ENCODE data around the gene CDK14. TPM values are rescaled to one million over a fixed set of nuclear protein-coding genes. Genes with fewer than 3 reads are reported as not detected.

Gene CDK14
- total and polyA plus RNA-seq, 2 of the 8 experiments (the other 6 are each of a cell fraction or from before 2014, with no cell fraction given): 5.5 to 47.3 TPM

- no peak for TF ChIP-seq CHD7 (IDR thresholded peaks at IDR 0.05; ENCODE audit: insufficient replicate concordance, low read length)
- TF ChIP-seq CREB1 (IDR thresholded peaks at IDR 0.05): no peak
- TF ChIP-seq JUN (IDR thresholded peaks at IDR 0.05; ENCODE audit: low read depth, low read length): no peak
- TF ChIP-seq SP2 (IDR thresholded peaks at IDR 0.05; ENCODE audit: low read length): no peak
- TF ChIP-seq TAF1 (IDR thresholded peaks at IDR 0.05; ENCODE audit: low read depth, low read length): no peak
- no peak for TF ChIP-seq BACH1 (IDR thresholded peaks at IDR 0.05; ENCODE audit: low read length)
- TF ChIP-seq PHF8 (conservative IDR thresholded peaks at IDR 0.05; ENCODE audit: low read depth, low read length): no peak
- no peak for TF ChIP-seq SIN3A (conservative IDR thresholded peaks at IDR 0.05 in 1 of 2, IDR thresholded peaks at IDR 0.05 in 1 of 2; ENCODE audit: low read depth in 1 of 2, low read length in 2 of 2)
- TF ChIP-seq, protein P1, sequence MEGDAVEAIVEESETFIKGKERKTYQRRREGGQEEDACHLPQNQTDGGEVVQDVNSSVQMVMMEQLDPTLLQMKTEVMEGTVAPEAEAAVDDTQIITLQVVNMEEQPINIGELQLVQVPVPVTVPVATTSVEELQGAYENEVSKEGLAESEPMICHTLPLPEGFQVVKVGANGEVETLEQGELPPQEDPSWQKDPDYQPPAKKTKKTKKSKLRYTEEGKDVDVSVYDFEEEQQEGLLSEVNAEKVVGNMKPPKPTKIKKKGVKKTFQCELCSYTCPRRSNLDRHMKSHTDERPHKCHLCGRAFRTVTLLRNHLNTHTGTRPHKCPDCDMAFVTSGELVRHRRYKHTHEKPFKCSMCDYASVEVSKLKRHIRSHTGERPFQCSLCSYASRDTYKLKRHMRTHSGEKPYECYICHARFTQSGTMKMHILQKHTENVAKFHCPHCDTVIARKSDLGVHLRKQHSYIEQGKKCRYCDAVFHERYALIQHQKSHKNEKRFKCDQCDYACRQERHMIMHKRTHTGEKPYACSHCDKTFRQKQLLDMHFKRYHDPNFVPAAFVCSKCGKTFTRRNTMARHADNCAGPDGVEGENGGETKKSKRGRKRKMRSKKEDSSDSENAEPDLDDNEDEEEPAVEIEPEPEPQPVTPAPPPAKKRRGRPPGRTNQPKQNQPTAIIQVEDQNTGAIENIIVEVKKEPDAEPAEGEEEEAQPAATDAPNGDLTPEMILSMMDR (IDR thresholded peaks at IDR 0.05; ENCODE audit: control extremely low read depth in 1 of 3, insufficient read depth in 1 of 3, low read depth in 1 of 3, low read length in 3 of 3): no peak
- TF ChIP-seq GABPA (IDR thresholded peaks at IDR 0.05; ENCODE audit: borderline replicate concordance, insufficient read depth, low read length): no peak
Measured at GRCh38 chr7:91005841-91006240, 409.7 kb downstream of the CDK14 start (continued).
